Measurements from ENCODE around the gene SH2D7. TPM values are rescaled to one million over a fixed set of nuclear protein-coding genes. Genes with fewer than 3 reads are reported as not detected.

The SH2D7 gene
- total RNA-seq, 1 experiment from 2014 or later: not detected

GRCh38 chr15:78061963-78062427, 30.4 kb upstream of the SH2D7 start:
- no peaks in the 10 kb centered on the region for H3K27me3 Mint-ChIP-seq (ENCODE audit: unreplicated experiment)
- peaks cover 20% of the 10 kb centered on the region for H3K4me1 Mint-ChIP-seq (ENCODE audit: low read depth, unreplicated experiment)
- TF ChIP-seq CTCF (IDR thresholded peaks at IDR 0.05; ENCODE audit: unreplicated experiment): no peak
- BruUV-seq (replicated peaks): no TSS peak
- H3K36me3 Mint-ChIP-seq (ENCODE audit: insufficient read depth, unreplicated experiment): peaks cover 5% of the 10 kb centered on the region
- peak overlapping the region; percentile 44 for H3K4me3 Mint-ChIP-seq (ENCODE audit: low read depth, unreplicated experiment)
- intact Hi-C loops (cut with micrococcal nuclease; ENCODE audit: unreplicated experiment): no loop called here
- DNase-seq: no peak
- H3K27ac Mint-ChIP-seq (ENCODE audit: unreplicated experiment): no peak overlapping the region
- H3K9me3 Mint-ChIP-seq (ENCODE audit: low read depth, unreplicated experiment): no peaks in the 10 kb centered on the region
- CTCF ChIA-PET: interaction anchor here (0.6 to 1.1 kb wide), 3 partner anchors 10 to 46 kb away, joined by 3 to 4 read pairs (median 4); no protein-coding TSS in a partner anchor

DNA sequence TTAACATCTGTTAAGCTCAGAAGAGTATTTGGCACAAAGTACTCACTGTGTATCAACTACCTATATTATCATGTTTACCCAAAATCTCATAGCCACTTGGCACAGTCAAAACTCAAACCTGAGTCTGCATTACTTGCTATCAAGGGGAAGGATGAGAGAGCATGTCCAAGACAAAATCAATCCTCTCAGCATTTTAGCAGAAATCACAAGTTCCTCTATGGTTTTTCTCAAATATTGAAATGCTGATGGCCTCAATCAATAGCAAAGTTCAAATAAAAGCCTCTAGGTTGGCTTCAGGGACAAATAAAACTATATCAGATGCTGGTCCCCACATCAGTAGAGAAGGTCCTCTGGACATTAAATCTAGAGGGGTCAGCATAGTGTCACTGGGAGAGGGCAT, 29.1 kb upstream of the SH2D7 start:
- CTCF ChIA-PET: no interaction called here
- H3K36me3 Mint-ChIP-seq (ENCODE audit: insufficient read depth, unreplicated experiment): no peaks in the 10 kb centered on the region
- no peaks in the 10 kb centered on the region for H3K27me3 Mint-ChIP-seq (ENCODE audit: unreplicated experiment)
- peaks cover 14% of the 10 kb centered on the region for H3K4me1 Mint-ChIP-seq (ENCODE audit: low read depth, unreplicated experiment)
- no peak overlapping the region for H3K4me3 Mint-ChIP-seq (ENCODE audit: low read depth, unreplicated experiment)
- no peaks in the 10 kb centered on the region for H3K9me3 Mint-ChIP-seq (ENCODE audit: low read depth, unreplicated experiment)
- intact Hi-C loops (cut with micrococcal nuclease; ENCODE audit: unreplicated experiment): no loop called here
- DNase-seq: no peak
- no peak for TF ChIP-seq CTCF (IDR thresholded peaks at IDR 0.05; ENCODE audit: unreplicated experiment)
- no TSS peak for BruUV-seq (replicated peaks)
- no peak overlapping the region for H3K27ac Mint-ChIP-seq (ENCODE audit: unreplicated experiment)

- Mint-ChIP-seq H3K4me1 (ENCODE audit: low read depth, unreplicated experiment) (peaks cover 6% of the 10 kb centered on the region), H3K4me3 (ENCODE audit: low read depth, unreplicated experiment) (no peak overlapping the region), H3K36me3 (ENCODE audit: insufficient read depth, unreplicated experiment) (no peaks in the 10 kb centered on the region), H3K9me3 (ENCODE audit: low read depth, unreplicated experiment) (no peaks in the 10 kb centered on the region), H3K27ac (ENCODE audit: unreplicated experiment) (no peak overlapping the region), H3K27me3 (ENCODE audit: unreplicated experiment) (no peaks in the 10 kb centered on the region)
- no peak for DNase-seq
- TF ChIP-seq CTCF (IDR thresholded peaks at IDR 0.05; ENCODE audit: unreplicated experiment): no peak
- no TSS peak for BruUV-seq (replicated peaks)
- intact Hi-C loops (cut with micrococcal nuclease; ENCODE audit: unreplicated experiment): no loop called here
- CTCF ChIA-PET: no interaction called here
Measured at GRCh38 chr15:78063970-78064385, 28.4 kb upstream of the SH2D7 start.

DNA sequence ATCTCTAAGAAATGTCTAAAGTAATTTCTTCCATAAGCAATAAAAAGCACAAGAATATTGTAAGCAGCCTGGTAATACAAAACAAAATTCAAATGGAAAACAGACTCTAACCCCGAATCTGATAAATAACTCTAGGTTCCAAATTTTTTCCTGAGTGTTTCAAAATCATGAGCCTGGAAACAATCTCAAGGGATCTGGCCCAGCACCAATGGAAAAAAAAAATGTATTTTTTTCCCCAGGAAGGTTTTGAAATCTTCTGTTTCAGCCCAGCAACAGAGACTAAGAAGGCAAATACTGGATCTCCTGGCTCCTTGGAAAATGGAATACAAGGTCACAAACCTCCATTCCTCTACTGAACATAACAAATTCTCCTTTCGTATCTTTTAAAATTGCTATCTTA, 27.8 kb upstream of the SH2D7 start:
- Mint-ChIP-seq H3K27me3 (ENCODE audit: unreplicated experiment) (no peaks in the 10 kb centered on the region), H3K9me3 (ENCODE audit: low read depth, unreplicated experiment) (no peaks in the 10 kb centered on the region), H3K36me3 (ENCODE audit: insufficient read depth, unreplicated experiment) (no peaks in the 10 kb centered on the region), H3K4me3 (ENCODE audit: low read depth, unreplicated experiment) (no peak overlapping the region), H3K27ac (ENCODE audit: unreplicated experiment) (no peak overlapping the region), H3K4me1 (ENCODE audit: low read depth, unreplicated experiment) (peaks cover under 1% of the 10 kb centered on the region)
- TF ChIP-seq CTCF (IDR thresholded peaks at IDR 0.05; ENCODE audit: unreplicated experiment): no peak
- no peak for DNase-seq
- no TSS peak for BruUV-seq (replicated peaks)
- CTCF ChIA-PET: no interaction called here
- intact Hi-C loops (cut with micrococcal nuclease; ENCODE audit: unreplicated experiment): no loop called here
